ENCODE data around the gene PDE11A.

GRCh38 chr2:178106053-178106452 lies 33.5 kb upstream of the PDE11A start:
- TF ChIP-seq CTCF (conservative IDR thresholded peaks at IDR 0.05): no peak
- TF ChIP-seq ZFX (IDR thresholded peaks at IDR 0.05): no peak

All from C4-2B (cell line).